Esophagus muscularis mucosa (tissue), 3 donors: ENCODE measurements around the gene WNT11.

Experiments
- POLR2AphosphoS5 ChIP-seq, 2 donors: sonication (generic); formaldehyde crosslinking; IDR thresholded peaks; one replicate each; pipeline ENCODE4 v1.6.1; 2017; ENCODE audit warnings: antibody characterized with exemption in 2 of 2
- TF ChIP-seq, protein P1 (sequence below), 3 experiments: fragments of 200-600 bp in 2 of 3; fragments of 450-650 bp in 1 of 3; sonication (generic) in 2 of 3; IDR thresholded peaks; one replicate each; pipeline ENCODE4 v1.5.1; 2017 to 2019; ENCODE audit warnings: antibody characterized with exemption in 3 of 3, mild to moderate bottlenecking in 2 of 3, moderate library complexity in 1 of 3

GRCh38 chr11:76226626-76227025, 20.3 kb upstream of the WNT11 start:
- TF ChIP-seq POLR2AphosphoS5 (IDR thresholded peaks at IDR 0.05): no peak
- TF ChIP-seq, protein P1, sequence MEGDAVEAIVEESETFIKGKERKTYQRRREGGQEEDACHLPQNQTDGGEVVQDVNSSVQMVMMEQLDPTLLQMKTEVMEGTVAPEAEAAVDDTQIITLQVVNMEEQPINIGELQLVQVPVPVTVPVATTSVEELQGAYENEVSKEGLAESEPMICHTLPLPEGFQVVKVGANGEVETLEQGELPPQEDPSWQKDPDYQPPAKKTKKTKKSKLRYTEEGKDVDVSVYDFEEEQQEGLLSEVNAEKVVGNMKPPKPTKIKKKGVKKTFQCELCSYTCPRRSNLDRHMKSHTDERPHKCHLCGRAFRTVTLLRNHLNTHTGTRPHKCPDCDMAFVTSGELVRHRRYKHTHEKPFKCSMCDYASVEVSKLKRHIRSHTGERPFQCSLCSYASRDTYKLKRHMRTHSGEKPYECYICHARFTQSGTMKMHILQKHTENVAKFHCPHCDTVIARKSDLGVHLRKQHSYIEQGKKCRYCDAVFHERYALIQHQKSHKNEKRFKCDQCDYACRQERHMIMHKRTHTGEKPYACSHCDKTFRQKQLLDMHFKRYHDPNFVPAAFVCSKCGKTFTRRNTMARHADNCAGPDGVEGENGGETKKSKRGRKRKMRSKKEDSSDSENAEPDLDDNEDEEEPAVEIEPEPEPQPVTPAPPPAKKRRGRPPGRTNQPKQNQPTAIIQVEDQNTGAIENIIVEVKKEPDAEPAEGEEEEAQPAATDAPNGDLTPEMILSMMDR (IDR thresholded peaks at IDR 0.05): no peak
